Mammary epithelial cell (primary cell): ENCODE measurements around the gene ITGB2.

Source experiments
- EZH2 ChIP-seq: IDR thresholded peaks from 2 replicates; pipeline ENCODE4 v1.6.1; 2012; ENCODE audit warnings: low read length, inconsistent platforms, borderline replicate concordance
- TF ChIP-seq, protein P1 (sequence below), 2 donors: IDR thresholded peaks in 1 of 2; conservative IDR thresholded peaks in 1 of 2; 2 replicates each; pipeline ENCODE4 v1.5.1; 2011 to 2012; ENCODE audit warnings: inconsistent platforms in 2 of 2, low read length in 2 of 2, mild to moderate bottlenecking in 2 of 2, control low read depth in 1 of 2, low read depth in 1 of 2; ENCODE audit not compliant: insufficient read depth in 1 of 2; ENCODE audit errors: extremely low read depth in 1 of 2

DNA sequence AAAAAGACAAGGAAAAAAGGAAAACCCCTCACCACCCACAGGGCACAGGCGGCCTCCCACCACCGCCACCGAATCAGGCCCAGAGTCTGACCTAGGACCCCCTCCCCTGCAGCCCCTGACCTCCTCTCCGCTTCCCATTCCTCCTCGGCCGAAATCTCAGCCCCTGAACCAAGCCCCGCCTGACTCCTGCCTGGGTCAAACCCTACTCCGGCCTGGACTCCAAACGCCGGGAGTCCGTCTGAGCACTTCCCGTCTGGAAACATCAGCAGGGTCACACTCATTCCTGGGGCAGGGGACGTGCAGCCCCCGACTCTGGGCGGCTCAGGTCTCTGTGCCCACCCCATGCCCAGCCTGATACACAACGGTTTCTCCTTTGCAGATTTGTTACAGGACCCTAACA, 76.4 kb downstream of the ITGB2 start:
- TF ChIP-seq, protein P1, sequence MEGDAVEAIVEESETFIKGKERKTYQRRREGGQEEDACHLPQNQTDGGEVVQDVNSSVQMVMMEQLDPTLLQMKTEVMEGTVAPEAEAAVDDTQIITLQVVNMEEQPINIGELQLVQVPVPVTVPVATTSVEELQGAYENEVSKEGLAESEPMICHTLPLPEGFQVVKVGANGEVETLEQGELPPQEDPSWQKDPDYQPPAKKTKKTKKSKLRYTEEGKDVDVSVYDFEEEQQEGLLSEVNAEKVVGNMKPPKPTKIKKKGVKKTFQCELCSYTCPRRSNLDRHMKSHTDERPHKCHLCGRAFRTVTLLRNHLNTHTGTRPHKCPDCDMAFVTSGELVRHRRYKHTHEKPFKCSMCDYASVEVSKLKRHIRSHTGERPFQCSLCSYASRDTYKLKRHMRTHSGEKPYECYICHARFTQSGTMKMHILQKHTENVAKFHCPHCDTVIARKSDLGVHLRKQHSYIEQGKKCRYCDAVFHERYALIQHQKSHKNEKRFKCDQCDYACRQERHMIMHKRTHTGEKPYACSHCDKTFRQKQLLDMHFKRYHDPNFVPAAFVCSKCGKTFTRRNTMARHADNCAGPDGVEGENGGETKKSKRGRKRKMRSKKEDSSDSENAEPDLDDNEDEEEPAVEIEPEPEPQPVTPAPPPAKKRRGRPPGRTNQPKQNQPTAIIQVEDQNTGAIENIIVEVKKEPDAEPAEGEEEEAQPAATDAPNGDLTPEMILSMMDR (conservative IDR thresholded peaks at IDR 0.05 in 1 of 2, IDR thresholded peaks at IDR 0.05 in 1 of 2; ENCODE audit: extremely low read depth in 1 of 2, insufficient read depth in 1 of 2, low read depth in 1 of 2, low read length in 2 of 2): no peak
- TF ChIP-seq EZH2: no peak
